Measurements from ENCODE around the gene RHBDD1.

- TF ChIP-seq CTCF (conservative IDR thresholded peaks at IDR 0.05 in 1 of 2, IDR thresholded peaks at IDR 0.05 in 1 of 2; ENCODE audit: extremely low read depth in 1 of 2, insufficient read depth in 1 of 2, low read depth in 1 of 2, low read length in 2 of 2) (no peak), EZH2 (IDR thresholded peaks at IDR 0.05; ENCODE audit: borderline replicate concordance, low read length) (no peak)
Measured at GRCh38 chr2:226869371-226869770, 33.5 kb downstream of the RHBDD1 start.
